Dedifferentiated amniotic fluid mesenchymal stem cell (primary cell): ENCODE data around the gene RPS6KA5.
"Not testable (repeated sequence)": the region's sequence is repeated elsewhere in the genome, so short reads cannot be mapped to it uniquely, and the experiment has no call there.

Experiments used
- DNase-seq: peaks from one replicate; pipeline ENCODE4 v3.0.0-alpha.2; 2016; ENCODE audit errors: extremely low spot score

Gene RPS6KA5

GRCh38 chr14:90874599-90874998, 185.8 kb downstream of the RPS6KA5 start:
- DNase-seq: no peak

GRCh38 chr14:90871605-90872233, 188.7 kb downstream of the RPS6KA5 start:
- DNase-seq: no peak

GRCh38 chr14:90870950-90871604, 189.4 kb downstream of the RPS6KA5 start:
- DNase-seq: no peak

GRCh38 chr14:90867501-90867900, 192.9 kb downstream of the RPS6KA5 start:
- DNase-seq: no peak

- DNase-seq: no peak
Observed at GRCh38 chr14:90866833-90867232, 193.6 kb downstream of the RPS6KA5 start.

- no peak for DNase-seq
Observed at GRCh38 chr14:90864741-90865140, 195.7 kb downstream of the RPS6KA5 start.

- DNase-seq: no peak
Observed at GRCh38 chr14:90858511-90858910, 201.9 kb downstream of the RPS6KA5 start.

- no peak for DNase-seq
Observed at GRCh38 chr14:90857866-90858265, 202.6 kb downstream of the RPS6KA5 start.

- not testable (repeated sequence) for DNase-seq
Observed at GRCh38 chr14:90856115-90856514, 204.3 kb downstream of the RPS6KA5 start.

GRCh38 chr14:90853116-90853515, 207.3 kb downstream of the RPS6KA5 start:
- DNase-seq: no peak

GRCh38 chr14:90851327-90852036, 209.0 kb downstream of the RPS6KA5 start:
- no peak for DNase-seq

- no peak for DNase-seq
Observed at GRCh38 chr14:90850487-90850886, 210.0 kb downstream of the RPS6KA5 start.

GRCh38 chr14:90849787-90850444, 210.5 kb downstream of the RPS6KA5 start:
- DNase-seq: no peak

GRCh38 chr14:90848944-90849731, 211.3 kb downstream of the RPS6KA5 start:
- no peak for DNase-seq

GRCh38 chr14:90846511-90846910, 213.9 kb downstream of the RPS6KA5 start:
- no peak for DNase-seq

- no peak for DNase-seq
Observed at GRCh38 chr14:90844321-90844720, 216.1 kb downstream of the RPS6KA5 start.

GRCh38 chr14:90842726-90843125, 217.7 kb downstream of the RPS6KA5 start:
- DNase-seq: no peak

- not testable (repeated sequence) for DNase-seq
Observed at GRCh38 chr14:90840667-90841066, 219.8 kb downstream of the RPS6KA5 start.

GRCh38 chr14:90839889-90840266, 220.6 kb downstream of the RPS6KA5 start:
- no peak for DNase-seq

- DNase-seq: no peak
Observed at GRCh38 chr14:90839024-90839888, 221.2 kb downstream of the RPS6KA5 start.

- not testable (repeated sequence) for DNase-seq
Observed at GRCh38 chr14:90838531-90838930, 221.9 kb downstream of the RPS6KA5 start.
